Measurements from ENCODE around the gene PTPN1.

Gene PTPN1

DNA sequence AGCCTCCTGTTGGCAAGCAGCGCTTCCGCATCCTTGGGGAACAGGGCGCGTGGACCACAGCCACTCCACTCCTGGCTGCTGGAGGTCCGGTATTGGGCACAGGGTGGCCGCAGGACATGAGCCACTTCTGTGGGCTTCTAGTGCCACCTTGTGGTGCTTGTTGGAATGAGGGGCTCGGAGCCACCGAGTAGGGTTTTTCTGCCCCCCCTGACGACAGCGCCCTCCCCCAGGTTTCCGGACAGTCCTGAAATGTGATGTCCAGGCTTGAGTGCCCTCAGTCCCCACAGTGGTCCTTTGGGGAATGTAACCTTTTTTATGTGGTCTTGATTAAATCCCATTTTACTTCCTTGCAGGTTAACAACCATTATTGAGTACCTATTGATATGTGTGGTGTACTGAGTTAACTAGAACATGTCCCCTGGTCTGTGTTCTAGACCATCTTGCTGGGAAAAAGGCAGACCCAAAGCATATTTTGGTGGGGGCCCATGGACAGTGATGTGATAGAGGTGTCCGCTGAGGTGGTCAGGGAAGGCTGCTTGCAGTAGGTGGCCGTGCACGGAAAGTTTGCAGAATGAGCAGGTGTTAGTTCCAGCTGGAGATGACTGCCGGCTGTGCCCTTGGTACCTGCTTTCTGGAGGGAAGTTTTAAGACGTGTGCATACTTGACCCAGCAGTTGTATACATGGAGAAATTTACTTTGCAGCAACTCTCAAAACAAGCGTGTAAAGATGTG, 70.0 kb downstream of the PTPN1 start:
- peak; percentile 79 for DNase-seq

DNA sequence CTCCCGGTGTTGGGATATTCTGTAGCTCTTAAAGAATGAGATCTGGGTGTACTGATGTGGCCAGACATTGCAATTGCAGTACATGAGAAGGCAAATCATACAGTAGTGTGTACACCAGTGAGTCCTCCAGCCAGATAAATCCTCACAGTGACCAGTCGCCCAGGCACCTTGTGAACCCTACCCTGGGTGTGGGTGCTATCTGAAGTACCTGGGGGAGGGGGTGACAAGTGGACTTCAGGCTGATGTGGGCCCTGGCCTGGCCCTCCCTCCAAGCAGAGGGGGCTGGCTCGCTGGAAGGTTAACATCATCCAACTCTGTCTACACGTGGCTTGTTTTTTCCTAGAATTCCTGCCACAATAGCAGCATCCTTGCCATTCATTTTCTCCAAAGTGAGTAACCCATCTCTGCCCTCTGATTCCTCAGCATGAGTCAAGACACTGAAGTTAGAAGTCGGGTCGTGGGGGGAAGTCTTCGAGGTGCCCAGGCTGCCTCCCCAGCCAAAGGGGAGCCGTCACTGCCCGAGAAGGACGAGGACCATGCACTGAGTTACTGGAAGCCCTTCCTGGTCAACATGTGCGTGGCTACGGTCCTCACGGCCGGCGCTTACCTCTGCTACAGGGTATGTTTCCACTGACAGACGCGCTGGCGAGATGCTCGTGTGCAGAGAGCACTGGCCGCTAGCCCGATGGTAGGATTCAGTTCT, 70.8 kb downstream of the PTPN1 start:
- DNase-seq: no peak

DNA sequence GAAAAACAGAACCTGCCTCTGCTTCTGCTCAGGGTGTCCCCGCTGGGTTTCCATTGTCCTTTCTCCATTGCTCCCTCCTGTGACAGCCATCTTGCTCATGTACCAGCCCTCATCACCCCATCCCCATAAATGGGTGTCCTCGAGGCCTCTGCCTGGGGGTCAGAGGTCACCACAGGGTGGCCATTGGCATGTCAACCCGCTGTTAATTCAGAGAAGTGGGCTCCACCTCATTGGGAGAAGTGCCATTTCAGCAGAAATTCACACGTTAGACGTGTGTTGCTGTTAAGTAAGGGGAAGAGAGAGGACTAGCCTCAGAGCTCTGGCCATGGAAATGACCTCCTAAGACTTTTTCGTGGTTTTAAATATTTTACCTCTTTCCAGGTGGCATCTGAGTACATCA, 71.9 kb downstream of the PTPN1 start:
- DNase-seq: no peak

DNA sequence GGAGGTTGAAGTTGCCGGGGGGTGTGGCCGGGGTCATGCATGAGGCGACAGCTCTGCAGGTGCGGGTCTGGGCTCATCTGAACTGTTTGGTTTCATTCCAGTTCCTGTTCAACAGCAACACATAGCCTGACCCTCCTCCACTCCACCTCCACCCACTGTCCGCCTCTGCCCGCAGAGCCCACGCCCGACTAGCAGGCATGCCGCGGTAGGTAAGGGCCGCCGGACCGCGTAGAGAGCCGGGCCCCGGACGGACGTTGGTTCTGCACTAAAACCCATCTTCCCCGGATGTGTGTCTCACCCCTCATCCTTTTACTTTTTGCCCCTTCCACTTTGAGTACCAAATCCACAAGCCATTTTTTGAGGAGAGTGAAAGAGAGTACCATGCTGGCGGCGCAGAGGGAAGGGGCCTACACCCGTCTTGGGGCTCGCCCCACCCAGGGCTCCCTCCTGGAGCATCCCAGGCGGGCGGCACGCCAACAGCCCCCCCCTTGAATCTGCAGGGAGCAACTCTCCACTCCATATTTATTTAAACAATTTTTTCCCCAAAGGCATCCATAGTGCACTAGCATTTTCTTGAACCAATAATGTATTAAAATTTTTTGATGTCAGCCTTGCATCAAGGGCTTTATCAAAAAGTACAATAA, 72.5 kb downstream of the PTPN1 start:
- no peak for DNase-seq

DNA sequence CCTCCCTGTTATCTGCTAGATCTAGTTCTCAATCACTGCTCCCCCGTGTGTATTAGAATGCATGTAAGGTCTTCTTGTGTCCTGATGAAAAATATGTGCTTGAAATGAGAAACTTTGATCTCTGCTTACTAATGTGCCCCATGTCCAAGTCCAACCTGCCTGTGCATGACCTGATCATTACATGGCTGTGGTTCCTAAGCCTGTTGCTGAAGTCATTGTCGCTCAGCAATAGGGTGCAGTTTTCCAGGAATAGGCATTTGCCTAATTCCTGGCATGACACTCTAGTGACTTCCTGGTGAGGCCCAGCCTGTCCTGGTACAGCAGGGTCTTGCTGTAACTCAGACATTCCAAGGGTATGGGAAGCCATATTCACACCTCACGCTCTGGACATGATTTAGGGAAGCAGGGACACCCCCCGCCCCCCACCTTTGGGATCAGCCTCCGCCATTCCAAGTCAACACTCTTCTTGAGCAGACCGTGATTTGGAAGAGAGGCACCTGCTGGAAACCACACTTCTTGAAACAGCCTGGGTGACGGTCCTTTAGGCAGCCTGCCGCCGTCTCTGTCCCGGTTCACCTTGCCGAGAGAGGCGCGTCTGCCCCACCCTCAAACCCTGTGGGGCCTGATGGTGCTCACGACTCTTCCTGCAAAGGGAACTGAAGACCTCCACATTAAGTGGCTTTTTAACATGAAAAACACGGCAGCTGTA, 73.4 kb downstream of the PTPN1 start:
- peak; percentile 37 for DNase-seq

DNA sequence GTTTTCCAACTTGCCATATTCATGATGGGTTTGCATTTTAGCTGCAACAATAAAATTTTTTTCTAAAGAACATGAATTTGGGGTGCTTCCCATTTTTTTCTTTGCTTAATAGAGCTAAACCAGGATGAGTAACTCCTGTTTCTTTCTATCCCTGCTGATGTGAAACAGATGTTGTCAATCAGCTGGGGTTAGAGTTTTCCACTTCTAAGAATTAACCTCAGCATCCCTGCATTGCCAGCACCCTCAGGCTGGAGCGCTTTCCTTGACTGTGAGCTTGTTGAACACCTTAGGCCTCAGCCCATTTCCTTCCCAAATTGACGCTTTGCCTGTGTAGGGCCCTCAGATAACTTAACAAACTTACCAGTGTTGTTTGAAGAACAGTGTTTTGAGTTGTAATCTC, 74.5 kb downstream of the PTPN1 start:
- no peak for DNase-seq

DNA sequence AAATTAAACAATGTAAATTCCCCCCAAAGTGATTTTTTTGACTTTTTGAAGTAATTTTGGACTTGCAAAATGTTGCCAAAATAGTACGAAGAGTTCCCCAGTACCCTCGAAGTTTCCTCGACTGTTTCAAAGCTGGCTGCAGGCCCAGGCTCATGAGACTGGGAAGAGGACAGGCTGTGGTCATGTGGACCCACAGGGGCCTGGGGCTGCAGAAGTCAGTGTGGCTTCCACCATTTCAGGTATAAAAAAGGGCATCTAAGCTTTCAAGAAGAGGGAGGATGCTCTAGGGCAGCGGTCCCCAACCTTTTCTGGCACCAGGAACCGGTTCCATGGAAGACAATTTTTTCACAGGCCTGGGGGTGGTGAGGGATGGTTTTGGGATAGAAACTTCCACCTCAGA, 75.0 kb downstream of the PTPN1 start:
- DNase-seq: no peak

DNA sequence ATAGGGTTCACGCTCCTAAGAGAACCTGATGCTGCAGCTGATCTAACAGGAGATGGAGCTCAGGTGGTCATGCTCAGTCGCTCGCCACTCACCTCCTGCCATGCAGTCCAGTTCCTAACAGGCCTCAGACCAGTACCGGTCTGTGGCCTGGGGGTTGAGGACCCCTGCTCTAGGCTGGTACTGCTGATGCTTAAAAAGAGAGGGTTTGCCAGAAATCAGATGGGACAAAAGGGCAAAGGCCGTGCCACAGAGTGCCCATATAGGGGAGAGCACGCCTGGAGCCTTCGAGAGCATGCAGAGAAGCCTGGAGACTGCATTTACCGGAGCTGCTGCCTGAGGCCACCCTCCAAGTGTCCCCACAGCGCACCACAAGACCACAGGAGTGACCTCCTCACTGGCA, 75.5 kb downstream of the PTPN1 start:
- DNase-seq: peak; percentile 80

DNA sequence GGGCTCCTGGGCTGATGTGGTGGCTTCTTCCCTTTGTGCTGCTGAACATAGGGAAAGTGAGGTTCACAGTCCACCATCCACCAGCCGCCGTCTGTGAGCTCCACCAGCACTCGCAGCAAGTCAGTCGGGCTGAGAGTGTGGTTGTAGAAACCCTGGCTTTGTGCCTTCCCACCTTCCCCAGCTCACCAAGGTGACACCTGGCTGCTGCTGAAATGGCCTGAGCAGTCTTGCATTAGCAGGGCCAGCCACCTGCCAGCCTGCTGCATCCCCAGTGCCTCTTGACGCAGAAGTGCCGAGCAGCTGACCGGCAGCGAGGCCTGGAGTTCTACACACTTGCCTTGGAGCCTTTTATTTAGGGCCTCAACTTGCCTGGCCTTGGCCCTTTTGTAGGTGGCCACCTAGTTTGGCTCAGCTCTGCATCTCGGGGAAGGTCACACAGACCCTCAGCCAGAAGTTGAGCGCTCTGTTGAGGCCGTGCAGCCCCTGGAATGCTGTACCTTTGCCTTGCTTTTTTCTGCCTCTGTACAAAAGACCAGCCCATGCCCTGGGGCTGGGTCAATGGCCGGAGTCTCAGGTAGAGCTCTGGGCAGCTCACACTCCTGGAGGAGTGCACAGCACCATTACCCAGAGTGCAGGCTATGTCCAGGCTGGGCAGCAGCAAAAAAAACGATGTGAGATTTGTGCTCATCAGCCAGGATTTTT, 76.5 kb downstream of the PTPN1 start:
- peak; percentile 88 for DNase-seq

DNA sequence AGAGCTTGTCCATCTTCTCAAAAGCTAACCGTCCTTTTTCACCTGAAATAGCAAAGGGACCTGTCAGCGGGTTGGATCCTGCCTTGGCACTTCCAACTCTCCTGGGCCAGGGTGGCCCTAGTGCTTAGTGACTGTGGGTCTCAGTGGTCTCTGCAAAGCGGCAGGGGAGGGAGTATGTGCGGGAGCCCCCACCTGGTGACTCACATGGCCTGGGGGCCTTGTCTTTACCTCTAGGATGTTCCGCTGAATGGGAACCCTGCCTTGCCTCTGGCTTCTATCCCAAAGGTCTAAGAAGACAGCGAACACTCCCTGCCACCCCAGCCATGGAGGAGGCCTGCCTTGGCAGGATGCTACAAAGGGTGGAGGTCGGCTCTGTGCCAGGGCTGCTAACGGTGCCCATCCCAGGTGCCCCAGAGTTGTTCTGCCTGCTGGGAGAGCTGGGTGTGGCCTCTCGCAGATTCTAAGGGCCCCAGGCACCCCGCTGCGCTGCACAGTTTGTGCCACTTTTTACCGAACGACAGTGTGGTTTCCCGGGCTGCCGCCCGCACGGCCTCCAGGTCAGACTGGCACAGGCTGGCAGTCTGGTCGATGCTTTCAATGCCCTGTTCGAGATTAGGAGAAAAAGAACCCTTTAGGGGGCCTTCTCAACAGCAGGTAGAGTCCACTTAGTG, 77.2 kb downstream of the PTPN1 start:
- DNase-seq: no peak

DNA sequence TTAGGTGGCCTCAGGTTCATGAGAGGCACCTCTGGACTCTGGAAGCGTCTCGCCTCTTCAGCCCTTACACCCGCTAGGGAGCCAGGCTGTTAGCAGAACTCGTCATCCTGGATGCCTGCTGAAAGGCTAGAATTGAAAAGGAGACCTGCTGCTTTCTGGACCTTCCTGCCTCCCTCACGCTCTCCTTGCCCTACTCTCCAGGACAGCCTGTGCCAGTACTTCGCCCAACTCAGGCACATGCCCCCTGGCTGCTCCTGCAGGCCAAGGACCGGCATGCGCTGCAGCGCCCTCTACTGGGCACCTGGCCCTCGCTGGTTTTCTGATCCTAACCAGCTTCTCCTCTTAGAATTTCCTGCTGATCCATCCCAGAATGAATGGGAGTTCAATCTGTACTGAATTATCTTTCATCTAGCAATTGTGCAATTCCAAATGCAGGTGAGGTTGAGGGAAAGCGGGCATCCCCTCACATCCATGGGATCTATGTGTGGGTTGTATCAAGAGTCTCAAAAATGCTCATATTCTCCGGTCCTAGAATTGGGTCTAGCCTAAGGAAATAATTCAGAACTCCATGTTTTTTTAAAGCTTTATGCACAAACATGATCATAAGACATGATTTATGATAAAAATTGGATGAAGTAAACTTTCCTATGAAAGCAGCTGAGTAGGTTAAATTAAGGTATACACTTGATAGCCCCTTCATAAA, 78.0 kb downstream of the PTPN1 start:
- peak; percentile 80 for DNase-seq

DNA sequence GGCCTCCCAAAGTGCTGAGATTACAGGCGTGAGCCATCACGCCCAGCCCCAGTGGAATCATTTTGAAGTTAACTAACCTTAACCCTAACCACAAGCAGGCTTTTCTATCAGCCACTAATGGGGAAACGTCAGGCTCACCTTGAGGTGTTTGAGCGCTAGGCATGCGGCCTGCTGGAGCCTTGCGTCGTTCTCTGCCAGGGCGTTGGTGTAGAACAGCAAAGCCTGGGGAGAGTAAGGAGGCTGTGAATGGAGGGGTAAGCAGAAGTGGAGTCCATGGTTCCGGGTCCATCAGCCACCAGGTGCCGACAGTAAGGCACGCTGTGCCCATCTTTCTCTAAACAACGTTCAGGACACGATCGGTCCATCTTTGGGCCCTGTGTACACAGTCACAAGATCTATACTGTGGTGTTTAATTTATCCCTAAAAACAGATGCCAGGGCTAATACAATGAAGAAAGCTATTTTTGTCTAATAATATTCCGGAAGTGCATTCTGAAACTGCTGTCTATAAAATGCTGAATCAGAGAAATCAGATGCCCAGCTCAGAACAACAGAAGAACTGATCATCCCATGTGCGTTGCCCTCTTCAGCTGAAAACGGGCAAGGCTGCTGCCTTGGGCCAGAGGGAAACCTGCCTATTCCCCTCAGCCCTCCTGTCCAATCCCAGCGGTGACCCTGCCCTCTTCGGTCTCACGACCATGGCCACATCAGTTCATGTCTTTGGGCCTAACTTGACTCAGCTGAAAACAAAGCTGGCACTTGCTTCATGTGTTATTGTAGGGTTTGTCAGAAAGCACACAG, 79.6 kb downstream of the PTPN1 start:
- no peak for DNase-seq

DNA sequence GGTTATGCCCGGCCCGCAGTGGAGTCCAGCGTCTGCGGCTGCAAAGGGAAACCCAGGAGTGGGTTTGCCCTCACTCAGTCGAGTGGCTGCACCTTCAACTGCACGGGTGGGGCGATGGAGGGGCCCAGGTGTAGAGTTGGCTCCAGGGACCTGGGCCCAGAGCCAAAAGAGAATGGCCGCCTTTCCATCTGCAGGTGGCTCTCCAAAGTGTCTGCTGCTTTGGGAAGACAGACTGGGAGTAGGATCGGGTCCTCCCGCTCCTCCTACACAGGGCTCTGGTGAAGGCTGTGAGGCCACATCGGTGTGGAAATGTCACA, 80.1 kb downstream of the PTPN1 start:
- DNase-seq: no peak

DNA sequence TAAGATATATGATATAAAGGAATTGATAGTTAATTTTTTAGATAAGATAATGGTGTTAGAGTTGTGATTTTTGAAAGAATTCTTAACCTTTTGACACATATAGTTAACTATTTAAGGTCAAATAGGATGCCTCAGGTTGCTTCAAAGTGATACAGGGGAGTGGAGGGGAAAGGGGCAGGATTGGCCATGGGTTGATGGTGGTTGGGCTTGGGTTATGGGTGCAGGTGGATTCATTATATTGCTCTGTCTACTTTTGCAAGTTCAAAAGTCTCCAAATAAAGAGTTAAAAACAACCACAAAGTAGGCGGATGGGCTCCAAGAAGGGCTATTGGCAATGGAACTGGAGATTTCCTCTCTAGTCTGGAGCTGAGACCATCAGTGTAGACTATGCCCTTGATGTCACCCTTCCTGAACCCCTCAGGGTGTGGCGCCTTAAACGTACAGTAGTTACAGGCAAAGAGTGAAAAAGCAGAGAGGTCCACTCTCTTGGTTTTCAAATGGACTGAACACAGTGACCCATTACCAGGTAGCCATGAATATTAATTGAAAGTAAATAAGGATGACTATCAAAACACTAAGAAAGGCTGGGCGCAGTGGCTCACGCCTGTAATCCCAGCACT, 81.2 kb downstream of the PTPN1 start:
- no peak for DNase-seq

DNA sequence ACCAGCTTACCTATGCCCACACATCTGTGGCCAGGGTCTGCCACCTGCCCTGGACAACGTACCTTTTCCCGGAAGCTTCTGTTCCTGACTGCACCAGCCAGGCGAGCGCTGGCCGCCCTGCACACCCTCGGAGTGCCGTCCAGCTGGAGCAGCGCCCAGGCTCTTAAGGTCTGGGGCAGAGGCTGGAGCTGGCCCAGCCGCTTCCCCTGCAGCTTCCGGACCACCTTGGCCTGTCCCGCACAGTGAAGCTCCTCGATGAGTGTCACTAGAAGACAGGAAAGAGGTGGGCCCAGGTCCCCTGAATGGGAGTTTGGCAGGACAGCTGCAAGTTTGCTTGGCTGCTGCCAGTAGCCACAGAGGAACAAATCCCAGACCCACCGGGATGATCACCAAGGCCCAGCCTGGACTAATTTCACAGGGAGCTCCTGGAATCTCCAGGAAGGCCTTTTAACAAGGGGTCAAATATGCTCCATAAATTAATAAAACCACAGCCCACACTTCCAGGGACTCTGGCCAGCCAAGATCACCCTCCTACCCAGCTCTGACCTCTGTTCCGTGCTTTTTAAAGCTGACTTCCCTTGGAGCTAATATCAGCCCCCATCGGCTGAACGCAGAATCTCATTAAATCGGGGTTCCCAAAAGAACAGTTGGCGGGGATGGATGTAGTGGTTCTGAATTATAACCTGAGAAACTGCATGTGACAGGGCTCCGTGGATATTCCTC, 82.3 kb downstream of the PTPN1 start:
- DNase-seq: no peak

DNA sequence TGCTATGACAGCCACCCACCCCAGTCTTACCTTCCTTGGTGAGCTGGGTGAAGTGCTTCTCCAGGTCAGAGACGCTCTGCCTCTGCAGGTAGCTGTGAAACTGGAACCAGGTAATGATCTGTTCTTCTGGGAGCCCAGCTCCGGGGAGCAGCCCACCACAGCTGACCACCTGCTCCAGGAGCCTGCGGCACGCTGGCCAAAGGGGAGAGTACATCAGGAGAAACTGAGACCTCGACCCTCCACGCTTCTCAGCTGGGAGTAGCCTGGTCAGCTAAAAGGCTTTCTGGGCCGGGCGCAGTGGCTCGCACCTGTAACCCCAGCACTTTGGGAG, 82.8 kb downstream of the PTPN1 start:
- no peak for DNase-seq

DNA sequence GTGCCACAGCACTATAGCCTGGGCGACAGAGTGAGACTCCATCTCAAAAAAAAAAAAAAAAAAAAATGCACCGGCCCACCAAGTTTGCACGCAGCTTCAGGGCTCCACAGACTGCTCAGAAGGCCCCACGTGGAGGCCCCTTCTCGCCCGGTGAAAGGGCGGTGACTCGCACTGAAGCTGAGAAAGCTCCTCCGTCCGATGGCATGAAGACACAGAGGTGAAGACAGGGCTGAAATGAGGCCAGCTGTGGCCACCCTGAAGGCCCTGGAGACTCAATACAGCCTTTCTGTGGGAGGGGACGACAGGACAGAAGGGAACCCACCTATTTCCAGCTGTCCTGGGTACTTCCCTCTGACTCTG, 84.0 kb downstream of the PTPN1 start:
- peak; percentile 28 for DNase-seq

DNA sequence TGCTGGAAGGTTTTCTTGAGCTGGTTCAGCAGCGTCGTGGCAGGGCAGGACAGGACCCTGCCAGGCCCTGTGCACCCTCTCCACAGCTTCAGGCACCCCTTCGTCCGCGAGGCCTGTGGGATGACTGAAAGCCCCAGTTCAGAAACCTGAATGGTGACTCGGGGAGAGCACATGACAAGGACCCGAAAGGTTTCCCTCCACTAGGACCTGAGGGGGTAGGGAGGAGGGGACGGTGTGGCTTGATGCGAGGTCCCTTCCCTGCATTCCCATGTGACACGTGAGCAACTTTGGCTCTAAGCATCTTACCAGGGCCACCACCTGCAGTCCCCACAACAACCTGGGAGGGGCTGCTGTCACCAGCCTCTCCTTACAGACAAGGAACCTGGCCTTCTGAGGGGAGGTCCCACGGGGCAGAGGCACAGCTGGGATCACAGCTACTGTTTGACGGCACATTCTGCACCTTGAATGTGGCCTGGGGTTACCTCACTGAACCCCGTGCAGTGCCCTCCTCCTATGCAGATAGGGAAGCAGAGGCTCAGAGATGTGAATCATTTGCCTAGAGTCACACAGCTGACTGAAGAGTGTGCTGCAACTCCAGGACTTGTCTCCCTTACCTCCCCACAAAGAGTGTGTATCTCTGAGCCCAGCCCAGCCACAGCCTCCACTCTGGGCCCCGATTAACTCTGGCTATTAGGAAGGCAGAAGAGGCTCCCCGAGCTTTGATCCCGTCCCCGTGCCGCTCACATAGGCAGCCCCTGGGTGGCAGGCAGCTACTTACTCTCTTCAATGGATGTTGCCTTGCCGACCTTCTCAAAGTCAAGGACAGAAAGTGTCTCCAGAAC, 84.6 kb downstream of the PTPN1 start:
- peak; percentile 48 for DNase-seq

DNA sequence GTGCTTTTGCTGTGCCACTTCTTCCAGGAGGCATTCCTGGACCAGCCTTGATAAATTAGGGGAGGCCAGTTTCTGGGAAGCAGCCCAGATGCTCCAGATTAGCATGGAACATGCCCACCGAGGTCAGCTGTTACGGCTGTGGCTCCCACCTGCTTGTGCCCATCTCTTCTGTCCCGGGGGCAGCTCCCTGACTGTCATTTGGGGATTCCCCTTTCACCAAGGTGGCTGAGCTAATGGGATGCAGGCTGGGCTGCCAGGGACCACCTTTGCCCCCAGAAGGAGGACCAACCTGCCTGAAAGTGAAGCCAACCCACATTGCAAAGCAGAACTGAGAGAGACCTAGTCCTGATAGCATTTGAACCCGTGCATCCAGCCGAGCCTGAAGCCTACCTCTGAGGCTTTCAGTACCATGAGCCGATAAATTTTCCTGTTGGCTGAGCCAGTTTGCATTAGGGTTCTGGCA, 85.3 kb downstream of the PTPN1 start:
- no peak for DNase-seq

All from DMS53 (cell line).